ENCODE measurements around the gene ACSM3. TPM values are rescaled to one million over a fixed set of nuclear protein-coding genes. Genes with fewer than 3 reads are reported as not detected.

The ACSM3 gene
- total and polyA plus RNA-seq, 4 donors: 10.3 to 48.6 (median 27.3) TPM

- Histone ChIP-seq H3K9ac (ENCODE audit: insufficient read depth in 1 of 2, low read length in 2 of 2) (no peak overlapping the region), H3K4me3 (no peak overlapping the region), H3K9me3 (ENCODE audit: control insufficient read depth in 4 of 4, insufficient read depth in 3 of 4, low read length in 3 of 4) (no peaks in the 10 kb centered on the region), H3K36me3 (ENCODE audit: control insufficient read depth in 4 of 4, insufficient read depth in 4 of 4, low read length in 4 of 4) (peaks cover 0 to 2% (median 0%) of the 10 kb centered on the region in 4 donors), H3K27ac (ENCODE audit: low read depth in 1 of 2, low read length in 1 of 2) (no peak overlapping the region), H3K27me3 (ENCODE audit: control insufficient read depth in 3 of 3, insufficient read depth in 3 of 3, low read length in 2 of 3) (no peaks in the 10 kb centered on the region), H3K4me1 (ENCODE audit: control insufficient read depth in 5 of 5, insufficient read depth in 5 of 5, low read length in 5 of 5) (no peaks in the 10 kb centered on the region)
- ATAC-seq (ENCODE audit: insufficient read depth, low FRiP score): no peak
- no peak for DNase-seq
- no peak for TF ChIP-seq CTCF (IDR thresholded peaks at IDR 0.05; ENCODE audit: control extremely low read depth, extremely low read depth)
Measured at GRCh38 chr16:20726661-20727060, 37.2 kb upstream of the ACSM3 start.

- H3K27ac ChIP-seq (ENCODE audit: low read depth in 1 of 2, low read length in 1 of 2): no peak overlapping the region
- no peaks in the 10 kb centered on the region for H3K9me3 ChIP-seq (ENCODE audit: control insufficient read depth in 4 of 4, insufficient read depth in 3 of 4, low read length in 3 of 4)
- no peak for TF ChIP-seq CTCF (IDR thresholded peaks at IDR 0.05; ENCODE audit: control extremely low read depth, extremely low read depth)
- WGBS, 2 donors: 68 to 78% methylated on average over 3 of the region's 3 CpGs
- no peaks in the 10 kb centered on the region for H3K4me1 ChIP-seq (ENCODE audit: control insufficient read depth in 5 of 5, insufficient read depth in 5 of 5, low read length in 5 of 5)
- ATAC-seq (ENCODE audit: insufficient read depth, low FRiP score): no peak
- H3K9ac ChIP-seq (ENCODE audit: insufficient read depth in 1 of 2, low read length in 2 of 2): no peak overlapping the region
- H3K27me3 ChIP-seq (ENCODE audit: control insufficient read depth in 3 of 3, insufficient read depth in 3 of 3, low read length in 2 of 3): no peaks in the 10 kb centered on the region
- H3K36me3 ChIP-seq (ENCODE audit: control insufficient read depth in 4 of 4, insufficient read depth in 4 of 4, low read length in 4 of 4): peaks cover 0 to 2% (median 0%) of the 10 kb centered on the region in 4 donors
- H3K4me3 ChIP-seq: no peak overlapping the region
- no peak for DNase-seq
Measured at GRCh38 chr16:20727181-20727580, 36.6 kb upstream of the ACSM3 start.

- no peak overlapping the region for H3K27ac ChIP-seq (ENCODE audit: low read depth in 1 of 2, low read length in 1 of 2)
- no peaks in the 10 kb centered on the region for H3K4me1 ChIP-seq (ENCODE audit: control insufficient read depth in 5 of 5, insufficient read depth in 5 of 5, low read length in 5 of 5)
- 71 to 82% methylated on average over 3 of the region's 3 CpGs for WGBS, 2 donors
- H3K27me3 ChIP-seq (ENCODE audit: control insufficient read depth in 3 of 3, insufficient read depth in 3 of 3, low read length in 2 of 3): no peaks in the 10 kb centered on the region
- TF ChIP-seq CTCF (IDR thresholded peaks at IDR 0.05; ENCODE audit: control extremely low read depth, extremely low read depth): no peak
- no peak overlapping the region for H3K9ac ChIP-seq (ENCODE audit: insufficient read depth in 1 of 2, low read length in 2 of 2)
- no peak for DNase-seq
- H3K4me3 ChIP-seq: no peak overlapping the region
- H3K36me3 ChIP-seq (ENCODE audit: control insufficient read depth in 4 of 4, insufficient read depth in 4 of 4, low read length in 4 of 4): peaks cover 0 to 2% (median 0%) of the 10 kb centered on the region in 4 donors
- H3K9me3 ChIP-seq (ENCODE audit: control insufficient read depth in 4 of 4, insufficient read depth in 3 of 4, low read length in 3 of 4): no peaks in the 10 kb centered on the region
- ATAC-seq (ENCODE audit: insufficient read depth, low FRiP score): no peak
Measured at GRCh38 chr16:20729141-20729540, 34.7 kb upstream of the ACSM3 start.

- no peak overlapping the region for H3K27ac ChIP-seq (ENCODE audit: low read depth in 1 of 2, low read length in 1 of 2)
- H3K36me3 ChIP-seq (ENCODE audit: control insufficient read depth in 4 of 4, insufficient read depth in 4 of 4, low read length in 4 of 4): peaks cover 15 to 27% (median 19%) of the 10 kb centered on the region in 4 donors
Measured at GRCh38 chr16:20734056-20734455, 29.8 kb upstream of the ACSM3 start.

More at GRCh38 chr16:20734056-20734455, 29.8 kb upstream of the ACSM3 start:
- no peak for TF ChIP-seq CTCF (IDR thresholded peaks at IDR 0.05; ENCODE audit: control extremely low read depth, extremely low read depth)
- Histone ChIP-seq H3K9me3 (ENCODE audit: control insufficient read depth in 4 of 4, insufficient read depth in 3 of 4, low read length in 3 of 4) (no peaks in the 10 kb centered on the region), H3K4me1 (ENCODE audit: control insufficient read depth in 5 of 5, insufficient read depth in 5 of 5, low read length in 5 of 5) (peaks cover 0 to 6% (median 0%) of the 10 kb centered on the region in 5 donors), H3K9ac (ENCODE audit: insufficient read depth in 1 of 2, low read length in 2 of 2) (no peak overlapping the region), H3K27me3 (ENCODE audit: control insufficient read depth in 3 of 3, insufficient read depth in 3 of 3, low read length in 2 of 3) (no peaks in the 10 kb centered on the region), H3K4me3 (no peak overlapping the region)
- DNase-seq (no peak), ATAC-seq (ENCODE audit: insufficient read depth, low FRiP score) (no peak)
- 61 to 66% methylated on average over 3 of the region's 3 CpGs for WGBS, 2 donors
